ENCODE measurements around the gene CLCN3. TPM values are rescaled to one million over a fixed set of nuclear protein-coding genes. Genes with fewer than 3 reads are reported as not detected.
A peak's percentile ranks its signal among the peaks of the same experiment; 100 is the strongest.

The CLCN3 gene
- total and polyA plus RNA-seq, 2 of the 13 experiments (the other 11 are each of a cell fraction or from before 2014, with no cell fraction given), result 13.6 to 23.7 TPM

GRCh38 chr4:169612871-169613859 lies 7.2 kb upstream of the CLCN3 start:
- ChIA-PET POLR2A (interaction anchor here (0.7 kb wide), 1 partner anchor 111 kb away, joined by 3 read pairs; no protein-coding TSS in a partner anchor), CTCF (ENCODE audit: low intra/inter-chr PET ratio, low total read pairs) (interaction anchor here (1.4 to 1.7 kb wide), 2 partner anchors 110 to 435 kb away, joined by 8 to 10 read pairs; no protein-coding TSS in a partner anchor)
- Histone ChIP-seq H3K27me3 (ENCODE audit: control insufficient read depth in 1 of 2, insufficient read depth in 2 of 2, low read length in 2 of 2) (no peaks in the 10 kb centered on the region; a peak in 2 of 5 replicates), H3K79me2 (ENCODE audit: insufficient read depth, low read length) (peaks cover 17% of the 10 kb centered on the region), H2AFZ (ENCODE audit: low read length) (peak overlapping the region; percentile 71), H3K9ac (ENCODE audit: insufficient read depth, low read depth, low read length) (peak overlapping the region; percentile 49; the same call in 1 of the 2 replicates), H3K4me2 (ENCODE audit: low read depth, low read length) (peak overlapping the region; percentile 92), H3K9me3 (ENCODE audit: low read length) (no peaks in the 10 kb centered on the region), H3K4me3 (replicated peaks in 1 of 3; ENCODE audit: insufficient read depth in 1 of 3, low read depth in 2 of 3, low read length in 3 of 3) (peak overlapping the region; percentile 71 to 99 (median 83)), H3K27ac (ENCODE audit: extremely low read length, insufficient read depth, low read length) (peak overlapping the region; percentile 38), H4K20me1 (ENCODE audit: insufficient read depth, low read length) (no peaks in the 10 kb centered on the region), H3K36me3 (replicated peaks in 1 of 2; ENCODE audit: control insufficient read depth in 1 of 2, insufficient read depth in 2 of 2, low read length in 2 of 2) (no peaks in the 10 kb centered on the region), H3K4me1 (ENCODE audit: insufficient read depth, low read length) (peaks cover 40% of the 10 kb centered on the region)
- ATAC-seq, result peak; percentile 76
- no peak for FAIRE-seq
- DNase-seq (ENCODE audit: low spot score), result peak; percentile 70
- 10% methylated on average over 9 of the region's 9 CpGs for WGBS (ENCODE audit: low lambda C conversion rate)
- intact Hi-C loops (cut with micrococcal nuclease; ENCODE audit: unreplicated experiment), result loop anchor here (1.0 to 10.0 kb wide), 3 partner anchors 110 to 472 kb away; partner anchors contain the start of gene AADAT
- in situ Hi-C loops (cut with HindIII; ENCODE audit: extremely low pct_ligation_motif_present, low pct_unique_long_range_greater_than_20kb), result loop anchor here (10.0 to 25.0 kb wide), 2 partner anchors 102 to 474 kb away; partner anchors contain the start of gene AADAT
- no TSS peak for BruUV-seq (replicated peaks)
- TF ChIP-seq, protein P1, sequence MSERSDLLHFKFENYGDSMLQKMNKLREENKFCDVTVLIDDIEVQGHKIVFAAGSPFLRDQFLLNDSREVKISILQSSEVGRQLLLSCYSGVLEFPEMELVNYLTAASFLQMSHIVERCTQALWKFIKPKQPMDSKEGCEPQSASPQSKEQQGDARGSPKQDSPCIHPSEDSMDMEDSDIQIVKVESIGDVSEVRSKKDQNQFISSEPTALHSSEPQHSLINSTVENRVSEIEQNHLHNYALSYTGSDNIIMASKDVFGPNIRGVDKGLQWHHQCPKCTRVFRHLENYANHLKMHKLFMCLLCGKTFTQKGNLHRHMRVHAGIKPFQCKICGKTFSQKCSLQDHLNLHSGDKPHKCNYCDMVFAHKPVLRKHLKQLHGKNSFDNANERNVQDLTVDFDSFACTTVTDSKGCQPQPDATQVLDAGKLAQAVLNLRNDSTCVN (CRISPR knock-in tag; IDR thresholded peaks at IDR 0.05; ENCODE audit: borderline replicate concordance), result no peak
- TF ChIP-seq ZKSCAN1 (IDR thresholded peaks at IDR 0.05; ENCODE audit: low read length) (peak; percentile 98), RBM39 (IDR thresholded peaks at IDR 0.05; ENCODE audit: low read depth, low read length, poor library complexity, severe bottlenecking) (no peak), MED13 (CRISPR knock-in tag; IDR thresholded peaks at IDR 0.05) (no peak), EP300 (IDR thresholded peaks at IDR 0.05; ENCODE audit: low read depth in 2 of 2, low read length in 2 of 2) (no peak), EP300 (CRISPR knock-in tag; IDR thresholded peaks at IDR 0.05; ENCODE audit: borderline replicate concordance) (no peak), ZNF143 (CRISPR knock-in tag; IDR thresholded peaks at IDR 0.05) (no peak), LCORL (IDR thresholded peaks at IDR 0.05) (no peak), LCORL (CRISPR knock-in tag; IDR thresholded peaks at IDR 0.05) (no peak), GTF2F1 (IDR thresholded peaks at IDR 0.05; ENCODE audit: low read length) (no peak), ZNF879 (CRISPR knock-in tag; IDR thresholded peaks at IDR 0.05) (no peak), SAP130 (CRISPR knock-in tag; IDR thresholded peaks at IDR 0.05; ENCODE audit: low read depth) (0 out of 2 replicates have a peak, but pooled peaks have one; percentile 24)
- TF ChIP-seq, protein P2, sequence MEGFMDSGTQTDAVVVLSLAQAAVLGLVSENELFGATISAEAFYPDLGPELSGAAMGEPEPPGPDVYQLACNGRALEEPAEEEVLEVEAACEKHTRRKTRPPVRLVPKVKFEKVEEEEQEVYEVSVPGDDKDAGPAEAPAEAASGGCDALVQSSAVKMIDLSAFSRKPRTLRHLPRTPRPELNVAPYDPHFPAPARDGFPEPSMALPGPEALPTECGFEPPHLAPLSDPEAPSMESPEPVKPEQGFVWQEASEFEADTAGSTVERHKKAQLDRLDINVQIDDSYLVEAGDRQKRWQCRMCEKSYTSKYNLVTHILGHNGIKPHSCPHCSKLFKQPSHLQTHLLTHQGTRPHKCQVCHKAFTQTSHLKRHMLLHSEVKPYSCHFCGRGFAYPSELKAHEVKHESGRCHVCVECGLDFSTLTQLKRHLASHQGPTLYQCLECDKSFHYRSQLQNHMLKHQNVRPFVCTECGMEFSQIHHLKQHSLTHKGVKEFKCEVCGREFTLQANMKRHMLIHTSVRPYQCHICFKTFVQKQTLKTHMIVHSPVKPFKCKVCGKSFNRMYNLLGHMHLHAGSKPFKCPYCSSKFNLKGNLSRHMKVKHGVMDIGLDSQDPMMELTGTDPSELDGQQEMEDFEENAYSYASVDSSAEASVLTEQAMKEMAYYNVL (CRISPR knock-in tag; IDR thresholded peaks at IDR 0.05; ENCODE audit: borderline replicate concordance), result no peak
- TF ChIP-seq, protein P3, sequence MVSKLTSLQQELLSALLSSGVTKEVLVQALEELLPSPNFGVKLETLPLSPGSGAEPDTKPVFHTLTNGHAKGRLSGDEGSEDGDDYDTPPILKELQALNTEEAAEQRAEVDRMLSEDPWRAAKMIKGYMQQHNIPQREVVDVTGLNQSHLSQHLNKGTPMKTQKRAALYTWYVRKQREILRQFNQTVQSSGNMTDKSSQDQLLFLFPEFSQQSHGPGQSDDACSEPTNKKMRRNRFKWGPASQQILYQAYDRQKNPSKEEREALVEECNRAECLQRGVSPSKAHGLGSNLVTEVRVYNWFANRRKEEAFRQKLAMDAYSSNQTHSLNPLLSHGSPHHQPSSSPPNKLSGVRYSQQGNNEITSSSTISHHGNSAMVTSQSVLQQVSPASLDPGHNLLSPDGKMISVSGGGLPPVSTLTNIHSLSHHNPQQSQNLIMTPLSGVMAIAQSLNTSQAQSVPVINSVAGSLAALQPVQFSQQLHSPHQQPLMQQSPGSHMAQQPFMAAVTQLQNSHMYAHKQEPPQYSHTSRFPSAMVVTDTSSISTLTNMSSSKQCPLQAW (CRISPR knock-in tag; IDR thresholded peaks at IDR 0.05), result no peak

Measured in HepG2 (cell line).